GM12872 (cell line): ENCODE measurements around the gene NR2F6.

Source experiments
- TF ChIP-seq, protein P1 (sequence below): IDR thresholded peaks from 3 replicates; pipeline ENCODE4 v1.5.1; 2011; ENCODE audit warnings: low read depth, mild to moderate bottlenecking, low read length, moderate library complexity; ENCODE audit not compliant: insufficient read depth

NR2F6 gene

DNA sequence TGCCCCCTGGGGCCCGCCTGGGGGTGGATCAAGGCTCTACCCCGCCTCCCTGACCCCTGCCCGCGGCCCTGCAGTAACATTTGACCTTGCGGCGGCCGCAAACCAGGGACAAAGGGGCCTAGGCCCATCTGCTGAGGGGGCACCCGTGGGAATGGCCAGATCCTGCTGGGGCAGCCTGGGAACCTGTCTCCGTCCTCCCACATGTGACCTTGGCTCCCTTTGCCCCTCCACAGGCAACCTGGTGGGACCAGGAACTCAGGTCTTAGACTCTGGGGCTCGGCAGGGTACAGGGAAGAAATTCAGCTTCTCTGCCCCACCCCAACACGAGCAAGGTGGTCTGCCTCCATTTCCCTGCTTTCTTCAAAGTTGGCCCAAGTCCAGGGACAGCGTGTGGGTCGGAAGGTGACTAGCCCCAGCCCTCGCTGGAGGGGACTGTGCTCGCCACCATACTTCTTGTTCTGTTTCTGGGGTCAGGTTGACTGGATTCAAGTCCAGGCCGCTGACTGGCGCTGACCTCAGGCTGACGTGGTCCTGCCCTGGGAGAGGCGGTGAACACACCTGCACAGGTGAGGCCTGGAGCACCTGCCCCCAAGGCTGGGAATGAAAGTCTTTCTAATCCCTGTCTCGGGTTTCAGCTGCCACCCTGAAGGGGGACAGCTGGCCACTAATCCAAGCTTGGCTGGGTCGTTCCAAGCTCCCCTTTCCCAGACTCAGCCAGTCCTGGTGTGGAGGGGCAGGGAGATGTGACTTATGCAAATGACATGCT lies 2.5 kb upstream of the NR2F6 start:
- TF ChIP-seq, protein P1, sequence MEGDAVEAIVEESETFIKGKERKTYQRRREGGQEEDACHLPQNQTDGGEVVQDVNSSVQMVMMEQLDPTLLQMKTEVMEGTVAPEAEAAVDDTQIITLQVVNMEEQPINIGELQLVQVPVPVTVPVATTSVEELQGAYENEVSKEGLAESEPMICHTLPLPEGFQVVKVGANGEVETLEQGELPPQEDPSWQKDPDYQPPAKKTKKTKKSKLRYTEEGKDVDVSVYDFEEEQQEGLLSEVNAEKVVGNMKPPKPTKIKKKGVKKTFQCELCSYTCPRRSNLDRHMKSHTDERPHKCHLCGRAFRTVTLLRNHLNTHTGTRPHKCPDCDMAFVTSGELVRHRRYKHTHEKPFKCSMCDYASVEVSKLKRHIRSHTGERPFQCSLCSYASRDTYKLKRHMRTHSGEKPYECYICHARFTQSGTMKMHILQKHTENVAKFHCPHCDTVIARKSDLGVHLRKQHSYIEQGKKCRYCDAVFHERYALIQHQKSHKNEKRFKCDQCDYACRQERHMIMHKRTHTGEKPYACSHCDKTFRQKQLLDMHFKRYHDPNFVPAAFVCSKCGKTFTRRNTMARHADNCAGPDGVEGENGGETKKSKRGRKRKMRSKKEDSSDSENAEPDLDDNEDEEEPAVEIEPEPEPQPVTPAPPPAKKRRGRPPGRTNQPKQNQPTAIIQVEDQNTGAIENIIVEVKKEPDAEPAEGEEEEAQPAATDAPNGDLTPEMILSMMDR: no peak

DNA sequence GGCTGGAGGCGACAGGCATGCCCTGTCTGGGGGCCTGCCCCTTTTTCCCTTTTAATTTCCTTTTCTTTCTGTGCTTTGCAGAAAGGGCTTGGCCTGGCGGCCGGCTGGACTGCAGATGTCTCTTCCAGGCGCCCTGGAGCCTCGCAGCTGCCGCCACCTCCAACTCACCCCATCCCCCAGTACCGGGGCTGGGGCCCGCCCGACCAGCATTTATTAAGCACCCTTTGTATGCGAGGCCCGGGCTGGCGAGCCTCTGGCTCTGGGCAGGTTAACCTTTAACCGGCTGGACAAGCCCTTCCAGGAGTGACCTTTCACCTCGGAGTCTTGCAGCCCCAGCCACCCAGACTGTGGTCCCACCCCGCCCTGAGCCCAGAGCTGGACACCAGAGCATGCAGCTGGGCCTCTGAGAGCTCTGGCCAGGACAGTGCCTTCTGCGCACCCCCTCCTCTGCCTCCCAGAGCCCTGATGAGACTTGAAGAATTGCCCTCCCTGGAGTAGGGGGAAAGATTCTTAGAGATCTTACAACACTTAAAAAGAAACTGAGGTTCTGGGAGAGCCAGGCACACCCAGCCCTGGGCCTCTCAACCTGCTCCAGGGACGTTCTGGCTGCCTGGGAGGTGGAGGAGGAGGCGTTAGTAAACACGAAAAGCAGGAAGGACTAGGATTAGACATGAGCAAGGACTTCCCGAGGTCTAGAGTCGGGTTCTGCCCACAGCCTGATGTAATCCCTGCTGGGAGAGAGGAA lies 1.1 kb upstream of the NR2F6 start:
- TF ChIP-seq, protein P1: no peak

DNA sequence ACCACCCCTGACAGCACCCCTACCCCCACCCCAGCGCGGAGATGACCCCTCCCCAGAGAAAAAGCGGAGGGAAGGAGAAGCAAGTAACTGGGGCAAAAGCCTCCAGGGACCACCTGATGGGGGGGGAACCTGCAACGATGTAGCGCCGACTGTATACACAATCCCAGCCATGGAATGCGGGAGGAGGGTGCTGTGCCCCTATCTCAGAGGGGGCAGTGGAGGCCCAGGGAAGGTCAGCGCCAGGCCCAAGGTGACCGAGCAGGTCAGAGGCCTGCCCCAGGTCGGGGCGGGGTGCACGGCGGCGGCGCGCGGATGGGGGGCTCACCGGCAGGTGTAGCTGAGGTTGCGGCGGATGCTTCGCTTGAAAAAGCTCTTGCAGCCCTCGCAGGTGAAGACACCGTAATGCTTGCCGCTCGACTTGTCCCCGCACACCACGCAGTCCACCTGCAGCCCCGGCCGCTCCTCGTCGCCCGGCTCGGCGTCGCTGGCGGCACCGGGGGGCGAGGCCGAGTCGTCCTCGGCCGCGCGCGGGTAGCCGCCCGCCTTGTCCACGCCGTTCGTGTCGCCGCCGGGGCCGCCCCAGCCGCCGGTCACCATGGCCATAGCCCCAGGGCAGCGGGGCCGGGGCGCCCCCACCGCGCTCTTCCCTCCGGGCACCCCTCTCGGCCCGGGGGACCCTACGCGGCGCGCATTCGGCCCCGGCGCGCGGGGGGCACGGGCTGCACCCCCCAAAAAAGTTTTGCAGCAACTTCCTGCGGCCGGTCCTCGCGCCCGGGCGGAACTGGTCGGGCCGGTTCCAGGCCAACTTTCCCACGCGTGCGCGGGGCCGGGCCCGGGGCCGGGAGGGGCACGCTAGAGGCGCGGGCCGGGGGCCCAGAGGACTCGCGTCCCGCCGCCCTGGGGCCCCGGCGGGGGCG lies 843 bp downstream of the NR2F6 start:
- TF ChIP-seq, protein P1: no peak

DNA sequence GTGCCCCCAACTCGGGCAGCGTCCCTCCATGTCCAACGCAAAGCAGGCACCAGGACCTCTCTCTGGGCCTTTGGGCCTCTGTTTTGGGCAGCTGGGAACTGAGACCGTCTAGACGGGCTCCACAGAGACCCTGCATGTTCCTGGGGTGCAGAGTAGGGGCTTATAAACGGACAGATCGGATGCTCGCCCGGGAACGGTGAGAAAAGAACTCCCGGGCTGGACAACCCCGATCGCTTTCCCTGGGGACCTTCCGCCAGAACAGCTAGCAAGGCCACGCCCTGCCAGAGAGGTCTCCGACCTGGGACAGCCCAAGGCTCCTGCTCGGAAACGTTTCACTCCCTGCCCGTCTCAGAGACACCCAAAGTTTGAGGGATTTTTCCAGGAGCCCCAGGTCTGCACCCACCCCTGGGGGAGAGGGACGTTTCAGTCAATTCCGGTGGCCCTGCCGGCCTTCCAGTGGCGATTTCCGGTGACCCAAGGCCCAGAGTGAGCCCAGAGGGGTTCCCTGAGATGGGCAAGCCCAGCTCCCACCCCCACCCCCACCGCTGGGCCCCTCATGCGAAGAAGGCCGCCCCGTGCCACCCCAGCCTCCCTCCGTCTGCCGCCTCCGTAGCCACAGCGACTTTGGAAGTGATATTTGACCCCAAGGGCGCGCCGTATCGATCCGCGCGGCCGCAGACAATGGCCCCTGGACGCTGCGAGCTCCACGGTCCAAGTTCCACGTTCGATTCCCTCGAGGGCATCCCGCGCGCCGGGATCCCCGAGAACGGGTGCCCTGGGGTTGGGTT lies 1.7 kb downstream of the NR2F6 start:
- TF ChIP-seq, protein P1: no peak

DNA sequence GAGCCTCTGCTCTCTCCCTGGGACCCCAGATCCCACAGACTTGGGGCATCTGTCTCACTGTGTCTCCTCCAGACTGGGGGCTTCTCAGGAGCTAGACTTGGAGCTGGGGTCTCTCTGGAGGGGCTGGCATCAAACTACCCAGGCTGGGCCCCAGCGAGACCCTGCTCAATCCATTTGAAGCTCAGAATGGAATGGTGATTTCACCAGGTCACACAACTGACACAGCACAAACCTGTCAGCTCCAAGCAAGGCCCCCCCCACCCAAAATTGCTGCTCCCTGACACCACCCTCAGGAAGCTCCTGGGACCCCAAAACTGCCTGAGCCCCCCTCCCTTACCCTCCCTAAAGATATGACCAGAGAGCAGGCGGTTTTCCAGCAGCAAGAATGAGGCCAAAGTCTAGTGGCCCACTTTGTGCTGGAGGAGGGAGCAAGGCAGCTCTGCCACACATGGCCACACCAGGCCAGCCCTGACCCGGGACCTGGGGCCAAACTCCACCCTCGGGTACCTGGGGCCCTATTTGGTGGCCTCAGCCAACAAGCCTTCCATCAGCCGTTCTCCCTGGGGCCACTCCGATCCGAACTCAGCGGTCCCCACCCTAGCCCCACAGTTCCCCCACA lies 2.4 kb downstream of the NR2F6 start:
- TF ChIP-seq, protein P1: no peak

DNA sequence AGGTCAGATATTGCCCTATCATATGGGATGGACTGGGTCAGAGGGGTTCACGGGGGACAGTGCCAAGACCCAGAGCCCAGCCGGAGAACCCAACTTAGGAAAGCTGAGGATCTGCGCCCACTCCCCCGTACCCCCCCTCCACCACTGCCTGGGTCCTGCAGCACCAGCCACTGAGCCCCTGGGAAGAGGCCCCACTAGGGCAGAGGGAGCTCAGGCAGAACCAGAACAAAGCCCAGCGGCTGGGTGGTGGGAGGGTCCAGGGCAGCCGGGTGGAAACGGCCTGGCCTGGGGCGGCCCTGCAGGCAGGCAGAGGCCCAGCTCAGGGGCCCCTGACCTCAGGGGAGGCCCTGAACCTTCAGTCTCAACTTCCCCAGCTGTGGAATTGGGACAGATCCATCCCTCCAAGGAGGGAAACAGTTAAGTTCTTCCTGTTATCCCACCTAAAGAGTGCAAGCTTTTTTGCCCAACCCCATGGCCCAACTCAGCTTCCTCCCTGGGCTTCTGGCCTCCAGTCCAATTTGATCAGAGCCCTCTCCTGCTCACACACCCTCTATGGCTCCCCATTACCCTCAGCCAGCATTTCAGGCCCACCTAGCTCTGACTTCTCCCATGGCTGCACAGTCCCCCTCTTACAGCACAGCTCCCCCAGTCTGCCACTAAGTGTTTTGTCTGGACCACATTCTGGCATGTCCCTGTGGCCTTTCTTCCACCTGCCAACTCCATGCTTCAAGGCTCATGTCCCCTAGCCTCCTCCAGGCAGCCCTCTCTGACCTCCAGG lies 3.1 kb downstream of the NR2F6 start:
- TF ChIP-seq, protein P1: no peak
